Uterus (tissue), 4 donors: ENCODE measurements around the gene KCNQ1. TPM values are rescaled to one million over a fixed set of nuclear protein-coding genes. Genes with fewer than 3 reads are reported as not detected.

Experiments
- DNase-seq, 2 donors: peaks; one replicate each; pipeline ENCODE4 v3.0.0-alpha.2; 2019 to 2020
- H3K27ac ChIP-seq, 2 donors: fragments of 200-600 bp; sonication (generic); 1 replicate in 1 of 2; 2 replicates in 1 of 2; pipeline ENCODE4 v1.5.1; 2016 to 2018
- H3K27me3 ChIP-seq, 2 donors: fragments of 200-600 bp; sonication (generic); one replicate each; pipeline ENCODE4 v1.5.1; 2018 to 2019; ENCODE audit warnings: control low read depth in 1 of 2
- H3K36me3 ChIP-seq, 2 donors: fragments of 200-600 bp; sonication (generic); one replicate each; pipeline ENCODE4 v1.5.1; 2019; ENCODE audit warnings: control low read depth in 1 of 2
- H3K4me1 ChIP-seq, 2 donors: fragments of 200-600 bp; sonication (generic); one replicate each; pipeline ENCODE4 v1.5.1; 2018 to 2019; ENCODE audit warnings: control low read depth in 1 of 2
- H3K4me3 ChIP-seq, 2 donors: fragments of 200-600 bp; sonication (generic); 1 replicate in 1 of 2; 2 replicates in 1 of 2; pipeline ENCODE4 v1.5.1; 2018 to 2019; ENCODE audit warnings: mild to moderate bottlenecking in 1 of 2
- H3K9me3 ChIP-seq, 2 donors: fragments of 200-600 bp; sonication (generic); one replicate each; pipeline ENCODE4 v1.5.1; 2019; ENCODE audit warnings: control low read depth in 1 of 2
- CTCF ChIP-seq, 4 experiments: fragments of 200-600 bp in 2 of 4; fragments of 450-650 bp in 2 of 4; sonication (generic) in 2 of 4; IDR thresholded peaks; one replicate each; pipeline ENCODE4 v1.5.1; 2016 to 2019; ENCODE audit warnings: antibody characterized with exemption in 4 of 4, mild to moderate bottlenecking in 2 of 4, moderate library complexity in 1 of 4
- POLR2A ChIP-seq, 2 donors: fragments of 450-650 bp; IDR thresholded peaks; one replicate each; pipeline ENCODE4 v1.6.1; 2016; ENCODE audit warnings: antibody characterized with exemption in 2 of 2, mild to moderate bottlenecking in 1 of 2, moderate library complexity in 1 of 2
- intact Hi-C: fragments of 100-400 bp; cut with DNase I; formaldehyde crosslinking; loops from one replicate; pipeline ENCODE4 v1.15.1; 2023; ENCODE audit warnings: low total_unique reads
- total RNA-seq, 4 donors: library from RNA; depleted of rRNA in 3 of 4; stranded (reverse); fragments of >200 nt in 3 of 4; gene quantifications; one replicate each; pipeline versions ENCODE4 v1.1.0 to v1.2.4, GENCODE V29; 2014 to 2023
- donor health status: DM: yes; HTN: yes; CAD: no.

KCNQ1 gene
- total RNA-seq, 4 donors from 2014 or later: 2.6 to 10.4 (median 5.4) TPM

GRCh38 chr11:2524446-2525165 lies 79.8 kb downstream of the KCNQ1 start:
- TF ChIP-seq POLR2A (IDR thresholded peaks at IDR 0.05): no peak
- TF ChIP-seq CTCF (IDR thresholded peaks at IDR 0.05): no peak
- peak in 1 of 2 donors; percentile 7 for DNase-seq
- H3K4me3 ChIP-seq: no peak overlapping the region
- H3K9me3 ChIP-seq: no peaks in the 10 kb centered on the region
- H3K27me3 ChIP-seq: no peaks in the 10 kb centered on the region
- H3K36me3 ChIP-seq: no peaks in the 10 kb centered on the region
- intact Hi-C loops: no loop called here
- no peak overlapping the region for H3K27ac ChIP-seq
- H3K4me1 ChIP-seq: no peaks in the 10 kb centered on the region

GRCh38 chr11:2525166-2525861 lies 80.5 kb downstream of the KCNQ1 start:
- TF ChIP-seq POLR2A (IDR thresholded peaks at IDR 0.05): no peak
- no peak for TF ChIP-seq CTCF (IDR thresholded peaks at IDR 0.05)
- intact Hi-C loops: no loop called here
- no peaks in the 10 kb centered on the region for H3K27me3 ChIP-seq
- H3K4me1 ChIP-seq: no peaks in the 10 kb centered on the region
- H3K4me3 ChIP-seq: no peak overlapping the region
- DNase-seq: peak; percentile 11 to 12
- H3K36me3 ChIP-seq: no peaks in the 10 kb centered on the region
- H3K27ac ChIP-seq: no peak overlapping the region
- H3K9me3 ChIP-seq: no peaks in the 10 kb centered on the region

GRCh38 chr11:2525941-2526807 lies 81.4 kb downstream of the KCNQ1 start:
- Histone ChIP-seq H3K27me3 (no peaks in the 10 kb centered on the region), H3K4me3 (no peak overlapping the region), H3K27ac (no peak overlapping the region), H3K36me3 (no peaks in the 10 kb centered on the region), H3K4me1 (no peaks in the 10 kb centered on the region), H3K9me3 (no peaks in the 10 kb centered on the region)
- TF ChIP-seq CTCF (IDR thresholded peaks at IDR 0.05) (no peak), POLR2A (IDR thresholded peaks at IDR 0.05) (no peak)
- intact Hi-C loops: no loop called here
- DNase-seq: peak; percentile 7 to 13

- peak; percentile 12 to 21 for DNase-seq
- intact Hi-C loops: no loop called here
- Histone ChIP-seq H3K4me1 (no peaks in the 10 kb centered on the region), H3K9me3 (no peaks in the 10 kb centered on the region), H3K36me3 (no peaks in the 10 kb centered on the region), H3K27me3 (no peaks in the 10 kb centered on the region), H3K4me3 (no peak overlapping the region), H3K27ac (no peak overlapping the region)
- TF ChIP-seq POLR2A (IDR thresholded peaks at IDR 0.05): no peak
- TF ChIP-seq CTCF (IDR thresholded peaks at IDR 0.05): no peak
These were observed 82.1 kb downstream of the KCNQ1 start for GRCh38 chr11:2526808-2527381.
